Heart right ventricle (tissue), 16 donors: Measurements from ENCODE around the gene ELP5. TPM values are rescaled to one million over a fixed set of nuclear protein-coding genes. Genes with fewer than 3 reads are reported as not detected.

Experiments used
- ATAC-seq, 8 donors: fragments of 200-7000 bp; cut with Tn5 transposase; one replicate each; pipeline ENCODE4 v1.9.1; 2020; ENCODE audit warnings: mild to moderate bottlenecking in 8 of 8, moderate library complexity in 8 of 8, moderate number of reproducible peaks in 1 of 8
- DNase-seq, 2 donors: peaks; one replicate each; pipeline ENCODE4 v3.0.0-alpha.2; 2020
- H3K27ac ChIP-seq, 10 donors: fragments of 200-600 bp; sonication (generic) in 2 of 10; one replicate each; pipeline versions ENCODE4 v1.5.0 to v1.8.0; 2020 to 2022; ENCODE audit warnings: mild to moderate bottlenecking in 3 of 10
- H3K27me3 ChIP-seq, 7 donors: fragments of 200-600 bp; one replicate each; pipeline ENCODE4 v1.8.0; 2021 to 2022; ENCODE audit warnings: mild to moderate bottlenecking in 2 of 7
- H3K36me3 ChIP-seq, 9 donors: fragments of 200-600 bp; sonication (generic) in 1 of 9; one replicate each; pipeline versions ENCODE4 v1.5.0 to v1.8.0; 2020 to 2022; ENCODE audit warnings: mild to moderate bottlenecking in 2 of 9
- H3K4me1 ChIP-seq, 9 donors: fragments of 200-600 bp; sonication (generic) in 1 of 9; one replicate each; pipeline versions ENCODE4 v1.5.0 to v1.8.0; 2020 to 2022; ENCODE audit warnings: mild to moderate bottlenecking in 4 of 9
- H3K4me3 ChIP-seq, 10 donors: fragments of 200-600 bp; sonication (generic) in 2 of 10; one replicate each; pipeline versions ENCODE4 v1.5.0 to v1.8.0; 2020 to 2022; ENCODE audit warnings: mild to moderate bottlenecking in 7 of 10, moderate library complexity in 2 of 10
- H3K9me3 ChIP-seq, 11 donors: fragments of 200-600 bp in 10 of 11; sonication (generic) in 2 of 11; one replicate each; pipeline versions ENCODE4 v1.5.0 to v1.8.0; 2013 to 2022; ENCODE audit warnings: mild to moderate bottlenecking in 2 of 11, control low read depth in 1 of 11, moderate library complexity in 1 of 11
- CTCF ChIP-seq, 9 donors: fragments of 200-600 bp; sonication (generic) in 2 of 9; IDR thresholded peaks; one replicate each; pipeline versions ENCODE4 v1.5.0 to v1.8.0; 2021 to 2022; ENCODE audit warnings: antibody characterized with exemption in 9 of 9, mild to moderate bottlenecking in 5 of 9, moderate library complexity in 1 of 9
- WGBS, 2 donors: extraction: QIAGEN DNeasy Blood & Tissue Kit; methylation state at CpG; one replicate each; pipeline ENCODE4 v1.1.7; 2013; ENCODE audit warnings: inconsistent platforms in 1 of 2; 5-methylcytosine and 5-hydroxymethylcytosine counted together
- intact Hi-C, 10 donors: fragments of 100-400 bp; cut with DNase I; formaldehyde crosslinking; loops; one replicate each; pipeline versions ENCODE4 v1.11.1 to v1.14.2; 2022
- polyA plus RNA-seq, 2 donors: library from polyadenylated mRNA; stranded (reverse); fragments of 200-250 nt; gene quantifications; one replicate each; pipeline ENCODE4 v1.2.3, GENCODE V29; 2013
- total RNA-seq, 10 donors: library from RNA; stranded (reverse); fragmentation: NEBNext Ultra II Directional in 3 of 10; extraction: Animal tissue kit (Norgen Biotek cat#: 25700) in 3 of 10; gene quantifications; one replicate each; pipeline versions ENCODE4 v1.2.1 to v1.2.4, GENCODE V29; 2021 to 2023
- donor health status: Arrhythmogenic right ventricular cardiomyopathy.
- donor health status: ischemic (EF 13 %, LVEDD 7.1; RV severe dilation, severe dysfunction).
- donor health status: healthy with polysubstance abuse.
- donor health status: DM: no; HTN: yes; CAD: no.
- donor health status: DM: no; HTN: no; CAD: no.
- donor health status: ischemic (EF 25% LVEDD 6.9; RV normal size, moderate dysfunction).
- donor health status: ischemic (EF 25% LVEDD 5.7; RV mildly dilated, moderate dysfunction).
- donor health status: healthy.
- donor health status: DM: yes; HTN: yes; CAD: no.
- donor health status: Ischemic cardiomyopathy.
- donor health status: ischemic (EF 35%, LVEDD 5.7; RV mildly dilated, moderate dysfunction).
- donor health status: nonischemic (EF 11% LVEDD 7.7; RV severe dilation, severe dysfunction).
- donor health status: DM: yes; HTN: yes; CAD: no.
- donor health status: PGD.
- donor health status: ischemic (EF 29% LVEDD 5.4; RV normal size, mild dysfunction).
- donor health status: nonischemic (EF 23%, LVEDD 6.1; RV moderate dilation, normal function).

ELP5 gene
- total and polyA plus RNA-seq, 12 donors, result 29.0 to 110 (median 52.1) TPM

GRCh38 chr17:7250695-7251627 lies 1.1 kb upstream of the ELP5 start:
- DNase-seq (no peak), ATAC-seq (peak in 2 of 8 donors; percentile 0)
- intact Hi-C loops, result loop anchor here in 3 of 10 donors (5.0 to 10.0 kb wide), 3 partner anchors 46 to 324 kb away; partner anchors contain the start of genes CD68 (in 1 of the 3) and SENP3 (in 1 of the 3)
- no peak for TF ChIP-seq CTCF (IDR thresholded peaks at IDR 0.05)
- peak overlapping the region; percentile 96 to 100 (median 99) for H3K27ac ChIP-seq
- H3K9me3 ChIP-seq, result no peaks in the 10 kb centered on the region
- no peaks in the 10 kb centered on the region for H3K27me3 ChIP-seq
- peak overlapping the region; percentile 65 to 100 (median 90) for H3K4me3 ChIP-seq
- peaks cover 0 to 42% (median 23%) of the 10 kb centered on the region in 9 donors for H3K36me3 ChIP-seq
- H3K4me1 ChIP-seq, result peaks cover 13 to 57% (median 41%) of the 10 kb centered on the region in 9 donors
- 1 to 3% methylated on average over 45 to 55 of the region's 55 CpGs for WGBS, 2 donors

- DNase-seq (peak; percentile 97 to 99), ATAC-seq (peak; percentile 93 to 96 (median 95))
- Histone ChIP-seq H3K36me3 (peaks cover 0 to 42% (median 24%) of the 10 kb centered on the region in 9 donors), H3K9me3 (no peaks in the 10 kb centered on the region), H3K4me3 (peak within 1 kb of the TSS; percentile 65 to 100 (median 90)), H3K4me1 (peaks cover 13 to 57% (median 41%) of the 10 kb centered on the region in 9 donors), H3K27me3 (no peaks in the 10 kb centered on the region), H3K27ac (peak within 1 kb of the TSS; percentile 96 to 100 (median 99))
- intact Hi-C loops, result loop anchor here in 4 of 10 donors (2.0 to 10.0 kb wide), 5 partner anchors 29 to 323 kb away; partner anchors contain the start of genes CD68 (in 1 of the 4), SENP3 (in 1 of the 4) and SLC2A4 (in 1 of the 4)
- WGBS, 2 donors, result 1% methylated on average over 32 to 41 of the region's 41 CpGs
- TF ChIP-seq CTCF (IDR thresholded peaks at IDR 0.05), result no peak
Observed at GRCh38 chr17:7251661-7252175, 297 bp upstream of the ELP5 start, which contains the start of gene CTDNEP1. Gene CTDNEP1 (minus strand): TSS chr17:7251734. CDS start chr17:7251296, 438 bp downstream.

GRCh38 chr17:7253082-7253481 lies 1.1 kb downstream of the ELP5 start:
- DNase-seq (no peak), ATAC-seq (no peak)
- no peaks in the 10 kb centered on the region for H3K9me3 ChIP-seq
- 74 to 76% methylated on average over 5 of the region's 5 CpGs for WGBS, 2 donors
- TF ChIP-seq CTCF (IDR thresholded peaks at IDR 0.05), result no peak
- H3K4me3 ChIP-seq, result peak overlapping the region; percentile 65 to 100 (median 90)
- H3K36me3 ChIP-seq, result peaks cover 0 to 50% (median 35%) of the 10 kb centered on the region in 9 donors
- peaks cover 13 to 46% (median 37%) of the 10 kb centered on the region in 9 donors for H3K4me1 ChIP-seq
- intact Hi-C loops, result loop anchor here in 4 of 10 donors (2.0 to 10.0 kb wide), 5 partner anchors 28 to 322 kb away; partner anchors contain the start of genes CD68 (in 1 of the 4), SENP3 (in 1 of the 4) and SLC2A4 (in 1 of the 4)
- peak overlapping the region in 9 of 10 donors; percentile 96 to 100 (median 99) for H3K27ac ChIP-seq
- no peaks in the 10 kb centered on the region for H3K27me3 ChIP-seq

GRCh38 chr17:7254511-7254910 lies 2.5 kb downstream of the ELP5 start:
- WGBS, 2 donors, result 92 to 95% methylated on average over 4 of the region's 4 CpGs
- no peak for TF ChIP-seq CTCF (IDR thresholded peaks at IDR 0.05)

More at GRCh38 chr17:7254511-7254910, 2.5 kb downstream of the ELP5 start:
- Histone ChIP-seq H3K9me3 (no peaks in the 10 kb centered on the region), H3K27ac (no peak overlapping the region), H3K27me3 (no peaks in the 10 kb centered on the region), H3K4me3 (no peak overlapping the region), H3K4me1 (peaks cover 5 to 33% (median 26%) of the 10 kb centered on the region in 9 donors), H3K36me3 (peaks cover 0 to 64% (median 43%) of the 10 kb centered on the region in 9 donors)
- intact Hi-C loops, result loop anchor here in 3 of 10 donors (5.0 to 10.0 kb wide), 3 partner anchors 43 to 320 kb away; partner anchors contain the start of genes CD68 (in 1 of the 3) and SENP3 (in 1 of the 3)
- DNase-seq (no peak), ATAC-seq (no peak)
